HUES64 (cell line): Measurements from ENCODE around the gene DKC1.

Experiments
- H3K27ac ChIP-seq: 2 replicates; pipeline ENCODE4 v1.7.0; 2013; ENCODE audit warnings: low read depth, low read length, inconsistent platforms
- H3K27me3 ChIP-seq: 2 replicates; pipeline ENCODE4 v1.6.1; 2013; ENCODE audit warnings: mild to moderate bottlenecking, low read length; ENCODE audit not compliant: insufficient read depth
- H3K36me3 ChIP-seq: 2 replicates; pipeline ENCODE4 v1.6.1; 2013; ENCODE audit warnings: mild to moderate bottlenecking, low read length; ENCODE audit not compliant: insufficient read depth
- H3K4me1 ChIP-seq: 2 replicates; pipeline ENCODE4 v1.6.1; 2013; ENCODE audit warnings: mild to moderate bottlenecking, low read length, moderate library complexity; ENCODE audit not compliant: insufficient read depth
- H3K4me3 ChIP-seq: 2 replicates; pipeline ENCODE4 v1.5.1; 2013; ENCODE audit warnings: mild to moderate bottlenecking, low read length, moderate library complexity
- H3K9ac ChIP-seq: 2 replicates; pipeline ENCODE4 v1.6.1; 2013; ENCODE audit warnings: mild to moderate bottlenecking, low read depth, low read length
- H3K9me3 ChIP-seq: 2 replicates; pipeline ENCODE4 v1.6.1; 2013; ENCODE audit warnings: low read depth, low read length; ENCODE audit not compliant: insufficient read depth
- whole genome bisulfite sequencing: fragments of 150-250, 120-280 bp; methylation state at CpG from one replicate; pipeline ENCODE4 v1.1.7; 2013; ENCODE audit warnings: missing lambda C conversion rate; 5-methylcytosine and 5-hydroxymethylcytosine counted together

DKC1 gene

GRCh38 chrX:154774622-154775021 is 12.0 kb downstream of the DKC1 start:
- WGBS = 92% methylated on average over 5 of the region's 5 CpGs
- peaks cover 80% of the 10 kb centered on the region for H3K36me3 ChIP-seq
- H3K9ac ChIP-seq = no peak overlapping the region
- no peaks in the 10 kb centered on the region for H3K9me3 ChIP-seq
- H3K27me3 ChIP-seq = no peaks in the 10 kb centered on the region
- H3K4me3 ChIP-seq = no peak overlapping the region
- H3K4me1 ChIP-seq = no peaks in the 10 kb centered on the region
- H3K27ac ChIP-seq = no peak overlapping the region

DNA sequence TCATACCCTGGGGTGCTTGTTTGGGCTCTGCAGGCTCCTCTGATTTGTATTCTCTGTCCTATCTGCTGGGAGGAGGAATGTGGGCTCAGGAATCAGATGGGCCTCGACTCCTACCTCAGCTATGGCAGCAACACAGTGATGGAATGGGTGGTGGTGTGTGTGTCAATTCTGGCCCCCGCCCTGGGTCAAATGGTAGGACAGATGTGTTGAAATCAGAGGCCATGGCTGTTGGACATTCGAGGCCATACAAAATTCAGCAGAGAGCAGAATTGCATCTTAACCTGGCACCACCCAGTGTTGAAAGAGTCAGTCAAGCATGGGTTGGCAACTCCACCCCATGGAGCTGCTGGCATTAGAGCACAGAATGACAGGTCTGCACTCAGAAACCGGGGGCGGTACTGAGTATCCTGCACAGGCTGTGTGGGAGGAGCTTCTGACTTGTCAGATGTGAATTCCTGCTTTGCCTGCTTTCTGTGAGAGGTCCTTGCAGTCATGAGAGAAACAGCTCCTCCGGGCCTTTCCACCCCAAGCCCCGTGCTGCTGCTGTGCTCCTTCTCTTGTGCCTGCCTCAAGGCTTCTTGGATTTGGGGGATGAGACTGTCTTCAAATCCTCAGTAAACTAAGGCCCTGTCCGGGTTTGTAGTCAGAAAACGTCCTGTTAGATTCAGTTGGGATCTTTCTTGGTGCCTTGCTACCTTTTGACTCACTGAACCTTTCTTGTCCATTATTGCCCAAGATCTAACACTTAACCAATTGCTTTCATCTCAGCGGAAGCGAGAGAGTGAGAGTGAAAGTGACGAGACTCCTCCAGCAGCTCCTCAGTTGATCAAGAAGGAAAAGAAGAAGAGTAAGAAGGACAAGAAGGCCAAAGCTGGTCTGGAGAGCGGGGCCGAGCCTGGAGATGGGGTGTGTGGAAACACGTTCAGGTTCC is 13.0 kb downstream of the DKC1 start:
- no peak overlapping the region for H3K27ac ChIP-seq
- no peaks in the 10 kb centered on the region for H3K4me1 ChIP-seq
- no peaks in the 10 kb centered on the region for H3K9me3 ChIP-seq
- no peak overlapping the region for H3K9ac ChIP-seq
- H3K4me3 ChIP-seq = no peak overlapping the region
- WGBS = 96% methylated on average over 15 of the region's 15 CpGs
- H3K36me3 ChIP-seq = peaks cover 70% of the 10 kb centered on the region
- H3K27me3 ChIP-seq = no peaks in the 10 kb centered on the region

DNA sequence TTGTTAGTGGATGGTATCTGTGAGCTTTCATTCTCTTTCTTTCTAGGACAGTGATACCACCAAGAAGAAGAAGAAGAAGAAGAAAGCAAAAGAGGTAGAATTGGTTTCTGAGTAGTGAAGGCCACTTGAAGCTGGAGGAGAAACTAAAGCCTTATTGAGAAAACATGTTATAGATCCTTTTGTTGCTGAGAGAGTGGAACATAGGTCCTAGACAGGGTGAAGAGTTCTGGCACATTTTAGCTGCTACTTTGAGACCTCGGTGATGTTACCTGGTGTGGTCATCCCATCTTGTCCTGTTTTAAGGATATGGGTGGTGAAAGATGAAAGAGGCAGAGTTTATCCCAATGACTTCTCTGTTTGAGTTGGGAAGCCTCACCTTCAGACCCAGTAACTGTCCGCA is 14.1 kb downstream of the DKC1 start:
- no peaks in the 10 kb centered on the region for H3K9me3 ChIP-seq
- H3K9ac ChIP-seq = no peak overlapping the region
- 93% methylated on average over 2 of the region's 2 CpGs for WGBS
- no peak overlapping the region for H3K27ac ChIP-seq
- no peak overlapping the region for H3K4me3 ChIP-seq
- H3K4me1 ChIP-seq = no peaks in the 10 kb centered on the region
- peaks cover 59% of the 10 kb centered on the region for H3K36me3 ChIP-seq
- no peaks in the 10 kb centered on the region for H3K27me3 ChIP-seq

DNA sequence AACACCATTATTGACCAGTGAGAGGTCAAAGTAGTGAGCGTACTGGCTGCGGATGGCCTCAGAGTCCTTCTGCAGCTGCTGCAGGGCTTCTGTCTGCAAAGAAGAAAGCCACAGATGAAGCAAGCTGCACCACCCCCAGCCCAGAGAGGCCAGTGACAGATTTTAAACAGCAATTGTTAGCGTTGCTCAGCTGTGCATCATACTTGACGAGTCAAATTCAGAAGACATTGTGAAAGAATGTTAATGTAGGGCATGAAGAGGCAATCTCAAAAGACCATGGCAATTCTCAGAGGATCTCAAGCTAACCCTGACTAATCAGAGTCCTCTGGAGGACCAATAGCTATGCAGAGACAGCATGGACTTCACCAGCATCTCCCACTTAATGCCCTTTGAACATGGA is 16.6 kb downstream of the DKC1 start:
- no peak overlapping the region for H3K9ac ChIP-seq
- peaks cover 41% of the 10 kb centered on the region for H3K36me3 ChIP-seq
- no peaks in the 10 kb centered on the region for H3K4me1 ChIP-seq
- WGBS = 96% methylated on average over 4 of the region's 4 CpGs
- H3K4me3 ChIP-seq = no peak overlapping the region
- no peaks in the 10 kb centered on the region for H3K9me3 ChIP-seq
- H3K27me3 ChIP-seq = no peaks in the 10 kb centered on the region
- H3K27ac ChIP-seq = no peak overlapping the region

DNA sequence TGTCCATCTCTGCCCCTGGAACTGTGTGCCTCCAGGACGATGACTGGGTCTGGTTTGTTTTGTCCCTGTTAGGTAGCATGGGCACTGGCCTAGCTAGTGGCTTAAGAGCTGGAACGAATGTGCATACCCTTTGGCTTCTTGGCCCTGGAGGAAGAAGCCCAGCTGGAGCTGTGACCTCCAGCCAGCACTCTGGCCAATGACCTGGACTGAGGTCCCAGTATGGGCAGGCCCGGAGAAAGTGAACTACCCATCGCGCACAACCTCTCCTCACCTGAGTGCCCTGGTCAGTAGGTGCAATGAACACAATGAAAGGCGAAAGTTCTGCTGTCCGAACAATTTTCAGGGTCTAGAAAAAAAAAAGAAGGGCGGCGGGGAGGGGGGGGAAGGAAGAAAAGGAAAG is 18.3 kb downstream of the DKC1 start:
- Histone ChIP-seq H3K4me1 (no peaks in the 10 kb centered on the region), H3K27me3 (no peaks in the 10 kb centered on the region), H3K4me3 (no peak overlapping the region), H3K36me3 (peaks cover 24% of the 10 kb centered on the region), H3K9me3 (no peaks in the 10 kb centered on the region), H3K27ac (no peak overlapping the region), H3K9ac (no peak overlapping the region)
- over 99% methylated on average over 5 of the region's 9 CpGs for WGBS

- Histone ChIP-seq H3K4me1 (no peaks in the 10 kb centered on the region), H3K9me3 (no peaks in the 10 kb centered on the region), H3K9ac (no peak overlapping the region), H3K36me3 (peaks cover under 1% of the 10 kb centered on the region; the same call in 1 of the 2 replicates), H3K27ac (no peak overlapping the region), H3K4me3 (no peak overlapping the region), H3K27me3 (no peaks in the 10 kb centered on the region)
- WGBS = 88% methylated on average over 13 of the region's 13 CpGs
These were observed 21.7 kb downstream of the DKC1 start for GRCh38 chrX:154784149-154784995.

DNA sequence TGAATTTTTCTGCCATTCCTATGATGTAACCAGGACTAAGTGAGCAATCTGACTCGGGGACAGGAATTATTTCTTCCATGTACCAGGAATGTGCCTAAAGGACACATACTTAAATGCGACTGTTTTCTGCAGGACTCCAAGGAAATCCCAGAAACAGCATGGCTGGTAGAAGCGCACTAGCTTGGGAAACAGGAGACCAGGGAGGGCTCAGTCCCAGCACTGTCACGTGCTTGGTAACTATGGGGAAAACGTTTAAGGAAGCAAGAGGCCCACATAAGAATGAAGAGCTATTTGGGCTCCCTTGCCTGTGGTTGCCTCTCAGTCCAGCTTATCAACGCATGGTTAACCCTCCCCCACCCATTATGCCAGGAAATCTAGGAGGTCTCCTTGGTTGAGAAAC is 23.1 kb downstream of the DKC1 start:
- Histone ChIP-seq H3K4me1 (no peaks in the 10 kb centered on the region), H3K36me3 (no peaks in the 10 kb centered on the region), H3K27me3 (no peaks in the 10 kb centered on the region), H3K27ac (no peak overlapping the region), H3K9me3 (no peaks in the 10 kb centered on the region), H3K4me3 (no peak overlapping the region), H3K9ac (no peak overlapping the region)
- WGBS = 83% methylated on average over 6 of the region's 6 CpGs

- no peaks in the 10 kb centered on the region for H3K27me3 ChIP-seq
These were observed 28.8 kb downstream of the DKC1 start for GRCh38 chrX:154791467-154791866.

DNA sequence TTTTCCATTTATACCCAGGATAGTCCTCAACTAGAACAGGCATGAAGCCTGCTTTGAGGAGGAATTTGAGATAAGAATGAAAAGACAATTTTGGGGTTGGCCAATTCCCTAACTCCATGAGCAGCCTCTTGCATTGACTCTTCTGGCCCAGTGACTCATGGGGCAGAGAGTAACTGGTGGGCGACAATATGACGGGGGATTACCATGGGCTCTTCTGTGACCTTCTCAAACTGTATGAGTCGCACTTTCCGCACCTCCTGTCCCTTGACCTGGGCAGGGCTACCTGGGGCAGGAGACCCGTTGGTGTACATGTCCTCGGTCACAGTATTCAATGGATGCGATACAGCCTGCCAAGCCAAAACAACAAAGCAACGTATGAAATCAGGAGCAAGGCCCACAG is 29.3 kb downstream of the DKC1 start:
- Histone ChIP-seq H3K36me3 (no peaks in the 10 kb centered on the region), H3K9ac (no peak overlapping the region), H3K4me3 (no peak overlapping the region), H3K27ac (no peak overlapping the region), H3K27me3 (no peaks in the 10 kb centered on the region), H3K4me1 (no peaks in the 10 kb centered on the region), H3K9me3 (no peaks in the 10 kb centered on the region)
- WGBS = 97% methylated on average over 8 of the region's 8 CpGs

More at GRCh38 chrX:154791467-154791866, 28.8 kb downstream of the DKC1 start:
- H3K4me1 ChIP-seq = no peaks in the 10 kb centered on the region
- no peak overlapping the region for H3K4me3 ChIP-seq
- no peaks in the 10 kb centered on the region for H3K36me3 ChIP-seq
- H3K9ac ChIP-seq = no peak overlapping the region
- 100% methylated on average over 1 of the region's 4 CpGs for WGBS
- no peak overlapping the region for H3K27ac ChIP-seq
- H3K9me3 ChIP-seq = no peaks in the 10 kb centered on the region

GRCh38 chrX:154793084-154793795 is 30.6 kb downstream of the DKC1 start:
- Histone ChIP-seq H3K9ac (no peak overlapping the region), H3K36me3 (no peaks in the 10 kb centered on the region), H3K4me1 (0 out of 2 replicates have a peak, but pooled peaks cover 7% of the 10 kb centered on the region), H3K27me3 (peaks cover 4% of the 10 kb centered on the region; the same call in 1 of the 2 replicates), H3K27ac (no peak overlapping the region), H3K4me3 (no peak overlapping the region), H3K9me3 (no peaks in the 10 kb centered on the region)
- 95% methylated on average over 6 of the region's 7 CpGs for WGBS
